ENCODE measurements around the gene FUBP3.

DNA sequence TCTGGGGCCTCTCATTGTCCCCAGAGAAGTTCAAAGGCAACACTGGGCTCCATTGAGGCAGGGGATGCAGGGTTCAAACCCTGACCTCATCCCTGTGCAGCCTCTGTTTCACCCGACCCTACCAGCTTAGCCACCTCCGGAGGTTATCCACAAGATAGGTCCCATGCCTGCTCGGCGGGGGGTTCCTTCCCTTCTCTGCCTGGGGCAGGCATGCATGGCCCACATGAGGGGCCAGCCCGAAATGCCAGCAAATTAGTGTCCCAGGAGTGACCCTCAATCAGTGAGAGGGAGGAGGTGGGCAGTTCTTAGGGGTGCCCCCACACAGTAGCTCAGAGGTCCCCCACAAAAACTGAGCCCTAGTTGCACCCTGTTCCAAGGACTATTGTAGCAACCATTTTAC, 24.8 kb upstream of the FUBP3 start:
- TF ChIP-seq POLR2A (IDR thresholded peaks at IDR 0.05) (no peak), EP300 (IDR thresholded peaks at IDR 0.05; ENCODE audit: low read depth) (no peak)
- TF ChIP-seq, protein P1, sequence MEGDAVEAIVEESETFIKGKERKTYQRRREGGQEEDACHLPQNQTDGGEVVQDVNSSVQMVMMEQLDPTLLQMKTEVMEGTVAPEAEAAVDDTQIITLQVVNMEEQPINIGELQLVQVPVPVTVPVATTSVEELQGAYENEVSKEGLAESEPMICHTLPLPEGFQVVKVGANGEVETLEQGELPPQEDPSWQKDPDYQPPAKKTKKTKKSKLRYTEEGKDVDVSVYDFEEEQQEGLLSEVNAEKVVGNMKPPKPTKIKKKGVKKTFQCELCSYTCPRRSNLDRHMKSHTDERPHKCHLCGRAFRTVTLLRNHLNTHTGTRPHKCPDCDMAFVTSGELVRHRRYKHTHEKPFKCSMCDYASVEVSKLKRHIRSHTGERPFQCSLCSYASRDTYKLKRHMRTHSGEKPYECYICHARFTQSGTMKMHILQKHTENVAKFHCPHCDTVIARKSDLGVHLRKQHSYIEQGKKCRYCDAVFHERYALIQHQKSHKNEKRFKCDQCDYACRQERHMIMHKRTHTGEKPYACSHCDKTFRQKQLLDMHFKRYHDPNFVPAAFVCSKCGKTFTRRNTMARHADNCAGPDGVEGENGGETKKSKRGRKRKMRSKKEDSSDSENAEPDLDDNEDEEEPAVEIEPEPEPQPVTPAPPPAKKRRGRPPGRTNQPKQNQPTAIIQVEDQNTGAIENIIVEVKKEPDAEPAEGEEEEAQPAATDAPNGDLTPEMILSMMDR (IDR thresholded peaks at IDR 0.05), result no peak
